Coronary artery (tissue), 2 donors: ENCODE measurements around the gene NOTCH4.

Experiments used
- DNase-seq: peaks from one replicate; pipeline ENCODE4 v3.0.0-alpha.2; 2017; ENCODE audit warnings: low spot score
- H3K27ac ChIP-seq, 2 donors: fragments of 200-600 bp; sonication (generic); one replicate each; pipeline ENCODE4 v1.5.1; 2016 to 2019
- H3K4me3 ChIP-seq: fragments of 200-600 bp; sonication (generic); 2 replicates; pipeline ENCODE4 v1.5.1; 2016; ENCODE audit warnings: mild to moderate bottlenecking, moderate library complexity
- CTCF ChIP-seq: fragments of 200-600 bp; sonication (generic); IDR thresholded peaks from one replicate; pipeline ENCODE4 v1.5.1; 2019; ENCODE audit warnings: antibody characterized with exemption

NOTCH4 gene

GRCh38 chr6:32164295-32164694, 59.6 kb downstream of the NOTCH4 start, which contains the start of gene EGFL8:
Gene EGFL8 (plus strand): TSS chr6:32164595. CDS start chr6:32166166, 1,571 bp downstream.
- no peak for TF ChIP-seq CTCF
- no peak within 1 kb of the TSS for H3K4me3 ChIP-seq
- no peak for DNase-seq
- peak within 1 kb of the TSS in 1 of 2 donors; percentile 52 for H3K27ac ChIP-seq

GRCh38 chr6:32163559-32164258, 60.2 kb downstream of the NOTCH4 start:
- Histone ChIP-seq H3K4me3 (no peak overlapping the region), H3K27ac (peak overlapping the region in 1 of 2 donors; percentile 52)
- no peak for TF ChIP-seq CTCF
- no peak for DNase-seq

GRCh38 chr6:32158052-32158451, 65.8 kb downstream of the NOTCH4 start:
- Histone ChIP-seq H3K27ac (no peak overlapping the region), H3K4me3 (no peak overlapping the region)
- no peak for DNase-seq
- no peak for TF ChIP-seq CTCF

- DNase-seq, result no peak
- Histone ChIP-seq H3K27ac (no peak overlapping the region), H3K4me3 (no peak overlapping the region)
- no peak for TF ChIP-seq CTCF
Measured at GRCh38 chr6:32156891-32157290, 67.0 kb downstream of the NOTCH4 start.

- DNase-seq, result no peak
- TF ChIP-seq CTCF, result peak; percentile 41
- Histone ChIP-seq H3K4me3 (peak overlapping the region; percentile 97), H3K27ac (peak overlapping the region; percentile 88 to 93)
Measured at GRCh38 chr6:32154514-32155161, 69.2 kb downstream of the NOTCH4 start.

- peak; percentile 96 for DNase-seq
- Histone ChIP-seq H3K4me3 (peak within 1 kb of the TSS; percentile 97), H3K27ac (peak within 1 kb of the TSS; percentile 88 to 93)
- TF ChIP-seq CTCF, result no peak
Measured at GRCh38 chr6:32153564-32154513, 70.0 kb downstream of the NOTCH4 start, which contains the start of gene PPT2. Gene PPT2 (plus strand): TSS chr6:32154141. CDS start chr6:32154595, 454 bp downstream.
